Stomach (tissue), 9 donors: ENCODE measurements around the gene DMRT2. TPM values are rescaled to one million over a fixed set of nuclear protein-coding genes. Genes with fewer than 3 reads are reported as not detected.

ENCODE experiments used
- DNase-seq, 2 donors: peaks; one replicate each; pipeline versions ENCODE4 v3.0.0 to v3.0.0-alpha.2; 2013 to 2019
- H3K27ac ChIP-seq, 5 donors: fragments of 200-600 bp in 4 of 5; sonication (generic) in 4 of 5; one replicate each; pipeline ENCODE4 v1.5.1; 2013 to 2019; ENCODE audit warnings: mild to moderate bottlenecking in 1 of 5, moderate library complexity in 1 of 5
- H3K27me3 ChIP-seq, 3 donors: fragments of 200-600 bp; sonication (generic); one replicate each; pipeline ENCODE4 v1.5.1; 2017 to 2019; ENCODE audit warnings: mixed run types in 1 of 3
- H3K36me3 ChIP-seq, 4 donors: fragments of 200-600 bp; sonication (generic); 1 replicate in 3 of 4; 2 replicates in 1 of 4; pipeline ENCODE4 v1.5.1; 2016 to 2019
- H3K4me1 ChIP-seq, 4 donors: fragments of 200-600 bp; sonication (generic); one replicate each; pipeline ENCODE4 v1.5.1; 2016 to 2019
- H3K4me3 ChIP-seq, 4 donors: fragments of 200-600 bp; sonication (generic) in 3 of 4; one replicate each; pipeline ENCODE4 v1.5.1; 2016 to 2019; ENCODE audit warnings: mild to moderate bottlenecking in 1 of 4
- H3K9me3 ChIP-seq, 4 donors: fragments of 200-600 bp; sonication (generic); one replicate each; pipeline ENCODE4 v1.5.1; 2016 to 2019
- CTCF ChIP-seq, 7 experiments: fragments of 450-650 bp in 4 of 7; fragments of 200-600 bp in 3 of 7; sonication (generic) in 3 of 7; IDR thresholded peaks; one replicate each; pipeline ENCODE4 v1.5.1; 2016 to 2019; ENCODE audit warnings: antibody characterized with exemption in 7 of 7, control low read depth in 2 of 7, mild to moderate bottlenecking in 1 of 7
- EP300 ChIP-seq: sonication (generic); formaldehyde crosslinking; IDR thresholded peaks from one replicate; pipeline ENCODE4 v1.6.1; 2017; ENCODE audit warnings: antibody characterized with exemption
- POLR2A ChIP-seq, 4 donors: fragments of 450-650 bp; IDR thresholded peaks; one replicate each; pipeline ENCODE4 v1.6.1; 2016; ENCODE audit warnings: antibody characterized with exemption in 4 of 4, control low read depth in 2 of 4, mild to moderate bottlenecking in 1 of 4, moderate library complexity in 1 of 4
- POLR2AphosphoS5 ChIP-seq, 3 donors: sonication (generic); formaldehyde crosslinking; IDR thresholded peaks; one replicate each; pipeline ENCODE4 v1.6.1; 2016; ENCODE audit warnings: antibody characterized with exemption in 3 of 3
- WGBS, 5 donors: extraction: QIAGEN DNeasy Blood & Tissue Kit in 3 of 5; methylation state at CpG; one replicate each; pipeline versions ENCODE4 v1.1.5 to v1.1.7; 2013 to 2018; 5-methylcytosine and 5-hydroxymethylcytosine counted together
- intact Hi-C: fragments of 100-400 bp; cut with DNase I; formaldehyde crosslinking; loops from one replicate; pipeline ENCODE4 v1.15.1; 2023; ENCODE audit warnings: low total_unique reads
- polyA plus RNA-seq, 3 donors: library from polyadenylated mRNA; stranded (reverse); fragments of 200-250 nt; gene quantifications; one replicate each; pipeline ENCODE4 v1.2.3, GENCODE V29; 2013
- total RNA-seq, 5 donors: library from RNA; depleted of rRNA; stranded (reverse); fragments of >200 nt; gene quantifications; one replicate each; pipeline versions ENCODE4 v1.1.0 to v1.2.3, GENCODE V29; 2014 to 2016
- donor health status: healthy with polysubstance abuse.
- donor health status: Bipolar disorder and iron deficiency.
- donor health status: healthy.

DMRT2 gene
- total and polyA plus RNA-seq, 8 donors = 0.08 to 23.2 (median 2.3) TPM; not detected in 5

DNA sequence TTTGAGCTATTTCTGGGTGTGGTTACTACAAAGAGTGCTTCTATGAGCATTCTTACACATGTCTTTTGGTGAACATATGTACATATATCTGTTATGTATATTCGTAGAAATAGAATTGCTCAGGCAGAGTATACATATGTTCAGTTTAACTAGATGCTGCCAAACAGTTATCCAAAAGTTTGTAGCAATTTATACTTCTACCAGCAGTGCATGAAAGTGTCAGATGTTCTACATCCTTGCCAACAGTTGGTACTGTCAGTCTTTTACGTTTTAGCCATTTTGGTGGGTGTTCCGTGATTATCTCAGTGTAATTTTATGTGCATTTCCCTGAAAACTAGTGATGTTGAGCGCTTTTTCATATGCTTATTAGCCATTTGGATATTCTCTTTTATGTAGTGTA, 35.9 kb upstream of the DMRT2 start:
- Histone ChIP-seq H3K27ac (no peak overlapping the region), H3K4me1 (peaks cover 0 to 2% (median under 1%) of the 10 kb centered on the region in 4 donors), H3K9me3 (no peaks in the 10 kb centered on the region), H3K27me3 (peaks cover 0 to 46% (median 0%) of the 10 kb centered on the region in 3 donors), H3K4me3 (no peak overlapping the region), H3K36me3 (no peaks in the 10 kb centered on the region)
- TF ChIP-seq CTCF (IDR thresholded peaks at IDR 0.05) (no peak), POLR2AphosphoS5 (IDR thresholded peaks at IDR 0.05) (no peak), EP300 (no peak), POLR2A (IDR thresholded peaks at IDR 0.05) (no peak)
- DNase-seq = no peak
- intact Hi-C loops = no loop called here
- 73 to 85% (median 79%) methylated on average over 4 of the region's 4 CpGs for WGBS, 5 donors

- TF ChIP-seq POLR2AphosphoS5 (IDR thresholded peaks at IDR 0.05) (no peak), POLR2A (IDR thresholded peaks at IDR 0.05) (no peak), EP300 (no peak), CTCF (IDR thresholded peaks at IDR 0.05) (no peak)
- no peak for DNase-seq
- Histone ChIP-seq H3K27me3 (peaks cover 0 to 43% (median 0%) of the 10 kb centered on the region in 3 donors), H3K9me3 (no peaks in the 10 kb centered on the region), H3K4me1 (no peaks in the 10 kb centered on the region), H3K27ac (no peak overlapping the region), H3K4me3 (no peak overlapping the region), H3K36me3 (no peaks in the 10 kb centered on the region)
- intact Hi-C loops = no loop called here
- WGBS, 5 donors = 83 to 91% (median 90%) methylated on average over 2 of the region's 2 CpGs
Measured at GRCh38 chr9:1014640-1015039, 35.5 kb upstream of the DMRT2 start.

GRCh38 chr9:1018121-1018520, 32.0 kb upstream of the DMRT2 start:
- no peaks in the 10 kb centered on the region for H3K36me3 ChIP-seq
- H3K27ac ChIP-seq = no peak overlapping the region
- peaks cover 0 to 50% (median 0%) of the 10 kb centered on the region in 3 donors for H3K27me3 ChIP-seq
- peaks cover 0 to 15% (median 11%) of the 10 kb centered on the region in 4 donors for H3K9me3 ChIP-seq
- no peak overlapping the region for H3K4me3 ChIP-seq
- H3K4me1 ChIP-seq = no peaks in the 10 kb centered on the region
- TF ChIP-seq CTCF (IDR thresholded peaks at IDR 0.05) = no peak
- no peak for TF ChIP-seq POLR2A (IDR thresholded peaks at IDR 0.05)
- TF ChIP-seq EP300 = no peak
- TF ChIP-seq POLR2AphosphoS5 (IDR thresholded peaks at IDR 0.05) = no peak
- intact Hi-C loops = no loop called here
- 11 to 23% (median 16%) methylated on average over 10 of the region's 10 CpGs for WGBS, 5 donors
- peak in 1 of 2 donors; percentile 33 for DNase-seq

DNA sequence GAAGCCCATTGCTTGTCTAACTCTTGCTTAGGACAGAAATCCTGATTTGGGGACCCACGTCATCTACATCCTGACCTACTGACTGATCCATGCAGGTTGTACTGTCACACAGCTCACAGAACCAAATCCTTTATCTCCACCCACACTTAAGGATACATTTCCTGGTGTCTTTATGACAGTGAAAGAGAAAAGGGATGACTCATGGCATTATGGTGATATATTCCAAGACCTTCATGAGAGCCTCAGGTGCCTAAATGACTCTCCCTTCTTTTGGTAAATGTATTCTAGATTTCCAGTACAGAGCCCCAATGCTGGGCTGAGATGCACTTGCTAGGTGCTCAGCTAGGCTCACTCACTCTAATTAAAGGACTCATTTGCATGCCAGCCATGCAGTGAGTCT, 26.0 kb upstream of the DMRT2 start:
- Histone ChIP-seq H3K9me3 (peaks cover 0 to 20% (median 16%) of the 10 kb centered on the region in 4 donors), H3K4me1 (no peaks in the 10 kb centered on the region), H3K27ac (no peak overlapping the region), H3K36me3 (no peaks in the 10 kb centered on the region), H3K27me3 (peaks cover 0 to 58% (median 0%) of the 10 kb centered on the region in 3 donors), H3K4me3 (no peak overlapping the region)
- intact Hi-C loops = no loop called here
- 80 to 93% (median 84%) methylated on average over 1 of the region's 1 CpG for WGBS, 5 donors
- TF ChIP-seq POLR2AphosphoS5 (IDR thresholded peaks at IDR 0.05) (no peak), POLR2A (IDR thresholded peaks at IDR 0.05) (no peak), CTCF (IDR thresholded peaks at IDR 0.05) (no peak), EP300 (no peak)
- DNase-seq = no peak
